Activated naive CD4-positive, alpha-beta T cell treated with anti-CD3 and anti-CD28 coated beads, Interleukin-2, amount 50 U/mL, for 24 hours (primary cell): Measurements from ENCODE around the gene PRAC2.

Experiments used
- H3K27ac Mint-ChIP-seq: one replicate; pipeline ENCODE4 v1.8.0; 2021; ENCODE audit warnings: mild to moderate bottlenecking, mixed read lengths
- H3K27me3 Mint-ChIP-seq: one replicate; pipeline ENCODE4 v1.8.0; 2021; ENCODE audit warnings: mixed read lengths
- H3K36me3 Mint-ChIP-seq: one replicate; pipeline ENCODE4 v1.8.0; 2021; ENCODE audit warnings: mixed read lengths
- H3K4me1 Mint-ChIP-seq: one replicate; pipeline ENCODE4 v1.8.0; 2021; ENCODE audit warnings: mixed read lengths
- H3K4me3 Mint-ChIP-seq: one replicate; pipeline ENCODE4 v1.8.0; 2021; ENCODE audit warnings: mild to moderate bottlenecking, mixed read lengths
- H3K9me3 Mint-ChIP-seq: one replicate; pipeline ENCODE4 v1.8.0; 2021; ENCODE audit warnings: mixed read lengths

The PRAC2 gene

GRCh38 chr17:48754500-48755261 is 31.7 kb downstream of the PRAC2 start:
- no peak overlapping the region for H3K4me3 Mint-ChIP-seq
- H3K36me3 Mint-ChIP-seq = no peaks in the 10 kb centered on the region
- H3K27me3 Mint-ChIP-seq = peaks cover 64% of the 10 kb centered on the region
- peak overlapping the region; percentile 35 for H3K27ac Mint-ChIP-seq
- H3K4me1 Mint-ChIP-seq = peaks cover 17% of the 10 kb centered on the region
- H3K9me3 Mint-ChIP-seq = no peaks in the 10 kb centered on the region

DNA sequence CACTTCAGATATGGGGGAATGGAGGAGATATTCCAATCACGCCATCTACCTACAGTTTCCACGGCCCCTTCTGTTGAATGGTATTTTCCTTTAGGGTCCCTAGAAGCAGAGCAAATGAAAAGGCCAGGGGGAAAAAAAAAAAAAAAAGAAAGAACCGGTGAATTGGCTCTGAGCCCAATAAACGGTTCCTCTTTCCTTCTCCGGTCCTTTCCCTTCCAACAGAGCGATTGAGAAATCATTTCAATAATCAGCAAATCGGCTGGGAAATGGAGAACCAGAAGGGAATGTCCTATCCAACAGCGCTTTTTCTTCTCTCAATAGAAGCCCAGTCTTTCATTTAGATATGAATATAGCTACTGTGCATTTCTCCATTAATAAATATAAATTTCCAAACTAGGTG is 32.4 kb downstream of the PRAC2 start:
- H3K27ac Mint-ChIP-seq = peak overlapping the region; percentile 35
- H3K36me3 Mint-ChIP-seq = no peaks in the 10 kb centered on the region
- peaks cover 61% of the 10 kb centered on the region for H3K27me3 Mint-ChIP-seq
- H3K4me1 Mint-ChIP-seq = peaks cover 17% of the 10 kb centered on the region
- no peaks in the 10 kb centered on the region for H3K9me3 Mint-ChIP-seq
- H3K4me3 Mint-ChIP-seq = no peak overlapping the region

- no peaks in the 10 kb centered on the region for H3K9me3 Mint-ChIP-seq
- H3K36me3 Mint-ChIP-seq = no peaks in the 10 kb centered on the region
- H3K27me3 Mint-ChIP-seq = peaks cover 62% of the 10 kb centered on the region
- no peak overlapping the region for H3K27ac Mint-ChIP-seq
- peaks cover 17% of the 10 kb centered on the region for H3K4me1 Mint-ChIP-seq
- no peak overlapping the region for H3K4me3 Mint-ChIP-seq
These were observed 33.9 kb downstream of the PRAC2 start for GRCh38 chr17:48756830-48757251.

GRCh38 chr17:48757524-48757961 is 34.6 kb downstream of the PRAC2 start:
- Mint-ChIP-seq H3K27ac (no peak overlapping the region), H3K27me3 (peaks cover 60% of the 10 kb centered on the region)

GRCh38 chr17:48759288-48759687 is 36.3 kb downstream of the PRAC2 start:
- Mint-ChIP-seq H3K9me3 (no peaks in the 10 kb centered on the region), H3K27ac (peak overlapping the region; percentile 32)

More at GRCh38 chr17:48757524-48757961, 34.6 kb downstream of the PRAC2 start:
- Mint-ChIP-seq H3K4me3 (no peak overlapping the region), H3K9me3 (no peaks in the 10 kb centered on the region), H3K4me1 (peaks cover 17% of the 10 kb centered on the region), H3K36me3 (no peaks in the 10 kb centered on the region)

GRCh38 chr17:48760411-48760810 is 37.4 kb downstream of the PRAC2 start:
- peaks cover 53% of the 10 kb centered on the region for H3K27me3 Mint-ChIP-seq
- H3K36me3 Mint-ChIP-seq = no peaks in the 10 kb centered on the region
- H3K4me3 Mint-ChIP-seq = no peak overlapping the region
- no peaks in the 10 kb centered on the region for H3K9me3 Mint-ChIP-seq
- H3K4me1 Mint-ChIP-seq = no peaks in the 10 kb centered on the region
- no peak overlapping the region for H3K27ac Mint-ChIP-seq

More at GRCh38 chr17:48759288-48759687, 36.3 kb downstream of the PRAC2 start:
- Mint-ChIP-seq H3K36me3 (no peaks in the 10 kb centered on the region), H3K4me1 (peaks cover 3% of the 10 kb centered on the region), H3K27me3 (peaks cover 49% of the 10 kb centered on the region), H3K4me3 (no peak overlapping the region)

- no peaks in the 10 kb centered on the region for H3K36me3 Mint-ChIP-seq
- H3K4me3 Mint-ChIP-seq = no peak overlapping the region
- no peaks in the 10 kb centered on the region for H3K9me3 Mint-ChIP-seq
- no peak overlapping the region for H3K27ac Mint-ChIP-seq
- no peaks in the 10 kb centered on the region for H3K4me1 Mint-ChIP-seq
- H3K27me3 Mint-ChIP-seq = peaks cover 48% of the 10 kb centered on the region
These were observed 38.1 kb downstream of the PRAC2 start for GRCh38 chr17:48761114-48761513.

DNA sequence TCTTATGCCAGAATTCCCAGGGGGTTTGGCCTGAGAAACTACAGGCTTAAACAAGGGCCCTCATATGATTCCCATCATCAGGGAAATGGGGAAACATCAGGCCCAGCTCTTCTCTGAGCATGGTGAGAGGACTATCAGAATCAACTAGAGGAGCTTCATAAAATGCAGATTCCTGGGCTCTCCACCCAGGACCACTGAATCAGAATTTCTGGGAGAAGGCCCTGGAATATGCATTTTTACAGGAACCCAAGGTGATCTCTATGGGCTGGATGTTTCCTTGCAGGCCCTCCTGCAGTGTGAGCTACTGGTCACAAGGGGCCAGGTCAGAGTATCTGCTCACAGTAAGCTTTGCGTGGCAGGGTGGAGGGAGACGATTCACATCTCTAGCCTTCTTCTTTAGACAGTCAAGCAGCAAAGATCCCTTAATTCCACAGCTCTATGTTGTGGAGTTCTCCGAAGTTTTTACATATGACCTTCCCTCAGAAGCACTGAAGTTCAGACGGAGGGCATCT is 44.3 kb downstream of the PRAC2 start:
- Mint-ChIP-seq H3K4me1 (no peaks in the 10 kb centered on the region), H3K9me3 (no peaks in the 10 kb centered on the region), H3K27me3 (peaks cover 25% of the 10 kb centered on the region), H3K4me3 (no peak overlapping the region), H3K36me3 (no peaks in the 10 kb centered on the region), H3K27ac (no peak overlapping the region)

DNA sequence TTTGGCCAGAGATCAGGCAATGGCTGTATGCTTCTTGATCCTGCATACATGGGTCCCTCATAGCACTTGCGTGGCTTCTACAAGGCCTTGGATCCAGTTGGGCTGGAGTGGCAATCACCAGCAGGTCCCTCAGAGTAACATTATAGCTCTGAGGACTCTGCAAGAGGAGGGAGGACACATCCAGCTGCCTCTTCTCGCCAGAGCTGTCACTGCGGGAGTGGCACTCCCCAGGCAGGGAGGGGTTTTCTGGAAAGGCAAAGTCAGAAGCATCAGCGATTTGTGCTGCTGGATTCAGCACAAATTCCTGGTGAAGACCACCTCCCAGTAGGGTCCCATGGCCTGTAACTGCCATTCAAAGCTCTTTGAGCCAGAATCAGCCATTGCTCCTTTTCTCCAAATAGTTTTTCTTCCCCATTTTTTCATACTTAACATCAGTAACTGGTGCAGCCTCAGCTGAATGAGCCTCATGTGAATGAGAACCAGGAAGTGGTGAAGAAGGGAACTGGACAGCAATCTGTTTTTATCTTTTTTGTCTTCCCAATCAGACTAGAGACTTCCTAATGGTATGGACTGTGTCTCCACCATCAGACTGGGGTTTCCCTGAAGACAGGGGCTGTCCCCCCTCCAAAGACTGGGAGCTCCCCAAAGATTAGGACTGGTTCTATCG is 46.2 kb downstream of the PRAC2 start:
- H3K4me1 Mint-ChIP-seq = no peaks in the 10 kb centered on the region
- H3K27me3 Mint-ChIP-seq = peaks cover 25% of the 10 kb centered on the region
- no peaks in the 10 kb centered on the region for H3K9me3 Mint-ChIP-seq
- no peak overlapping the region for H3K27ac Mint-ChIP-seq
- no peak overlapping the region for H3K4me3 Mint-ChIP-seq
- H3K36me3 Mint-ChIP-seq = peaks cover 2% of the 10 kb centered on the region

DNA sequence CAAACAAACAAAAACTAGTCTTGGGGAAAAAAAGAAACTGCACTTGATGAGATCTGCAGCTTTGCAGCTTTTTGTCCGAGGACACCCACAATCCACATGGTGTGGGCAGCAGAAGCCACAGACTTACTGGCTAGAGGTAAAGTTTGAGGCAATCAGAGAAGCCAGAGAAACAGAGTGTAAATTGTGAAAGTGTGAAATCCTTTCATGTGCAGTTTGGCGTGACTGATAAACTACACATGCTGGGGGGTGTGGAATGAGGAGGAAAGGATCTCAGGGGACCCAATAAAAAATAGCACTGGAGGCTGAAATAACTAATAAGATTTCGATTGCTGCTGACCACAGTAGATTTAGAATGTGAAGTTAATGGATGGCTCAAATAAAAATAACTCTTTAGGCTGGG is 48.0 kb downstream of the PRAC2 start:
- H3K36me3 Mint-ChIP-seq = peaks cover 2% of the 10 kb centered on the region
- no peak overlapping the region for H3K4me3 Mint-ChIP-seq
- H3K4me1 Mint-ChIP-seq = no peaks in the 10 kb centered on the region
- H3K27me3 Mint-ChIP-seq = peaks cover 25% of the 10 kb centered on the region
- H3K9me3 Mint-ChIP-seq = no peaks in the 10 kb centered on the region
- H3K27ac Mint-ChIP-seq = no peak overlapping the region

- Mint-ChIP-seq H3K36me3 (peaks cover 2% of the 10 kb centered on the region), H3K4me3 (no peak overlapping the region), H3K27ac (no peak overlapping the region), H3K4me1 (no peaks in the 10 kb centered on the region), H3K27me3 (peaks cover 24% of the 10 kb centered on the region), H3K9me3 (no peaks in the 10 kb centered on the region)
These were observed 50.3 kb downstream of the PRAC2 start for GRCh38 chr17:48773245-48773644.
